HG03039 (cell line): ENCODE results near the gene FTO.

ENCODE experiments used
- ATAC-seq: cut with Tn5 transposase; IDR thresholded peaks from one replicate; pipeline ENCODE4 v1.9.1; 2021; ENCODE audit warnings: mild to moderate bottlenecking, moderate library complexity; ENCODE audit not compliant: unreplicated experiment

The FTO gene

DNA sequence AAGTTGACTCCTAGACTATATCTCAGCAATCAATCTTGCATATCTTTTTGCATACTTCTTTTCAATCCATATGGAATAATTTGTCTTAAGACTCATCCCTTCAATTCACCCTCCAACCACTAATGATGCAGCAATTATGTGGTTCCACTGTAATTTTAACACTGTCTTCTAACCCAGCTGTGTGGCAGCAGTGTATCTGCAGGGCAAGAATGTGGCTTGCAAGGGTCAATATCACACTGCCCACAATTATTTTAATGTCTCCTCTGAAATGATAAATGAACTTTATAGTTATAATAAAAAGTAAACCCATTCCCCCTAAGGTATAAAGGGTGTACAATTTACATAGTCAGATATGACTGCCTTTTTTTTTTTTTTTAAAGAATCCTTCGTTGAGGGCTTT is 48.6 kb downstream of the FTO start:
- no peak for ATAC-seq

DNA sequence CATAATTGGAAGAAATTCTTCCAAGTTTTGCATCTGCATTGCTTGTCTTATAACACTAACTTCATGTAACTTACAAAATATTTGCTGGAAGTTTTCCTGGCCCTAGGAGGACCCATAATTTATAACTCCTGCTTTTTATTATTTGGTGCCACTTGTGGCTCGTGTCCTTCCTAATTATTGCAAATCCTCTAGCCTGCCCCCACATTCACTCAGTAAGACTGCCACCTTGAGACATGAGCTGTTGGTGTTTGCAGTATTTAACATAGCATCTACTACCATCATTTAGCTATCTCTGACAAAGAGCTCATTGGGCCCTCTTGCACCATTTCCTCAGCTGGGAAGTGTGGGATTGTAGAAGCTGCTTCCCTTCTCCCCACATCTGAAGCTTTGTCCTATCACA is 49.5 kb downstream of the FTO start:
- no peak for ATAC-seq

DNA sequence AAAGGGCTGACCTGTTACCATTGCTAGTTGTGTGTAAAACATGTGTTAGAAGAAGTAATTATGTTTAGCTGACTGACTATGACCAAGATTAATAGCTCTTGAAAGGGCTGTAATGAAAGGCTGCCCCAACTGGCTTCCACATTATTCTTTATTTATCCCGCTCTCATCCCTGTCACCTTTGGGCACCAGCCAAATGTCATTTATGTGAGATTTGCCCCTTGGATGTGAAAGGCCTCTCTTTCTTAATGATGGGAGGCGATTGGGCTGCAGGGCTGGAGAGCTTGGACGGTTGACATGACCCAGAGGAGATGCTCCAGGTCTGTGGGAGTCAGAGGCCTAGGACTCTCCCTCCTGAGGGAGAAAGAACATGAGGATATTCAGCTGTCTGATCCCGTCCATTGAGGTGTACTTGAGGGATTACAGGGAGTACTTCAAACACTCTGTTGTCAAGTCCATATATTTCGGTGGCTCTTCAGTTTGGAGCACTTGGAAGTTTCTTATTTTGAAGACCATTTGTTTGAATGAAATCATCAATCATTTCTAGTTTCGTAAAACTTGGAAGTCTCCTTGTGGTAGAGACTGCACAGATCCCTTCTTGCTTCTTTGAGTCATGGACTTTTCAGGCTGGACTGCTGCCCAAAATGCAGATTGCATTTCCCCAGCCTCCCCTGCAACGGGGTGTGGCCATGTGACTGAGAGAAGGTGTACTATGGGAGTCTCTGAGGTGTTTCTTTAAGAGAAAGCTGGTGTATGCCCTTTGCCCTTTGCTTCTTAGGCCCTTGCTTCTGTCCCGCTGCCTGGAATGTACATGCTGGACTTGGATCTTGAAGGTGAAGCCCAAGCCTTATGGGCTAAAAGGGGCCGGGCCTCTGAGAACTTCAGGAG is 51.3 kb downstream of the FTO start:
- ATAC-seq = no peak

GRCh38 chr16:53756275-53756996 is 52.5 kb downstream of the FTO start:
- no peak for ATAC-seq

GRCh38 chr16:53757971-53758609 is 54.1 kb downstream of the FTO start:
- ATAC-seq = no peak

DNA sequence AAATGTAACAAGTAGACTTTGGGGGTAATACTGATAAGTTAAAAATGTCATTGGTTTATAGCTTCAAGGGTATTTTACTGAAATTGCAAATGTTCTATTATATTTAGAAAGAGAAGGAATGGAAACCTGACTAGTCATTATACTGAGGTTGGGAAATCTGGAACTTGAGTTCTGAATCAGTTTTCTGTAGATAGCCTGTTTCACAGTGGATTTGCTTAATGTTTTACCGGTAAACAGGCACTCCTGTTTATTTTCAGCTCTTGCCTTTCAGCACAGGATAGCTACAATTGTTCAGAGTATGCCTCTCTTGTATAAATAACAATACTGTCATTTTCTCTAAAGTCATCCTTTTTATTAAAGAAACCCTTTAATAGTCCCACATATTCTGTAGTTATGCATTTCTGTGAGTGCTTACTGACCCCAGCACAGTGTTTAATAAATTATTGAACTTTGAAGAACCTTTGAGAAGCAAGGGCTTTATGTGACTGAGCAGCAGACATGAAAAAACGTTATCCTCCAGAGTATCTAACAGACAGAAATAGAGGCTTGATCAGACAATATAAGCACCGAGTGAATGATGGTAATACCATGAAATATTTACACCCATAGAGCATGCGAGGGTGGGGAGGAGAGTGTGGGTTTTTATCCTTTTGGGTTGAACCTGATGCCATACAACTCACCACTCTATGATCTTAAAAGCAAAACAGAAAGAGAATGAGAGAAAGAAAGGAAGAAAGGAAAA is 58.2 kb downstream of the FTO start:
- ATAC-seq = no peak

DNA sequence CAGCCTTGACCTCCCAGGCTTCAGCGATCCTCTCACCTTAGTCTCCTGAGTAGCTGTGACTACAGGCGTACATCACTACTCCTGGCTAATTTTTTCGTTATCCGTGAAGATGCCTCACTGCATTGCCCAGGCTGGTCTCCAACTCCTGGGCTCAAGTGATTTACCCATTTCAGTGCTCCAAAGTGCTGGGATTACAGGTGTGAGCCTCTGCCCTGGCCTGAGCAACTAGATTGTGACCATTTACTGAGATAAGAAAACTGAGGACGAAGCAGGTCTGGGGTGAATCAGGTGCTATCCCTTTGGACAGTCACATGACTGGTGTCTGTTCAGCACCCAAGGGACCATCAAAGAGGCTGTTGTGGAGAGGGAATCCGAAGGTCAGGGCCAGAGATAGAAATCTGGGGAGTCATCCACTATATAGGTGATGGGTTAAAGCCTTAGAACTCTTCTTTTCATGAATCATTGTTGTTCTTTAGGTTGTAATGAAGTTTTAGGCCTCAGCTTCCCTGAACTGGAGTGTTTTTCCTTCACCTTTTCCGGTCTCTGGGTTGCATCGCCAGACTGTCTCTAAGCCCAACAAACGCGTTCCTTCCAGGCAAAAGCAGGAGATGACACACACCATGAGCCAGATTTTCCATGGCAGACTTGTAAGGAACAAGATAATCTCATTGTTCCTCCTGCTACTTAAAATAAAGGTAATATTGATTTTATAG is 62.5 kb downstream of the FTO start:
- ATAC-seq = no peak

GRCh38 chr16:53768167-53768566 is 64.2 kb downstream of the FTO start:
- no peak for ATAC-seq

GRCh38 chr16:53768593-53768992 is 64.6 kb downstream of the FTO start:
- no peak for ATAC-seq

- ATAC-seq = no peak
Observed at GRCh38 chr16:53769185-53769584, 65.2 kb downstream of the FTO start.

DNA sequence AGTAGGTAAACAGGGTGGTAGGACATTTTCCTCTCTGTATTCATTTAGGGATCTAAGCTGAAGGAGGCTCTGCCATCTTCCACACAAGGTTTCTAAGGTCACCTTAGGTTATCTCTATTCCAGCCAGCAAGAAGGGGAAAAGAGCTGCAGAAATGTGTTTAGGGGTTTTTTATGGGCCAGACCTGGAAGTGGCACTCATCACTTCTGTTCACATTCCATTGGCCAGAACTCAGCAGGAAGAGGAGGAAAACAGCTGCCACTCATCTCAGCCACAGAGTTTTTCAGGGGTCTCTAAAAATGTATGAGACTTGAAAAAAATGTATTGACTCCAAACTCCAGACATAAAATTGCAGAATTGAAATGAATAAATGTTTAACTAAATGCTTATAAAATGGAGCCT is 65.8 kb downstream of the FTO start:
- no peak for ATAC-seq

GRCh38 chr16:53770641-53771040 is 66.7 kb downstream of the FTO start:
- ATAC-seq = no peak

DNA sequence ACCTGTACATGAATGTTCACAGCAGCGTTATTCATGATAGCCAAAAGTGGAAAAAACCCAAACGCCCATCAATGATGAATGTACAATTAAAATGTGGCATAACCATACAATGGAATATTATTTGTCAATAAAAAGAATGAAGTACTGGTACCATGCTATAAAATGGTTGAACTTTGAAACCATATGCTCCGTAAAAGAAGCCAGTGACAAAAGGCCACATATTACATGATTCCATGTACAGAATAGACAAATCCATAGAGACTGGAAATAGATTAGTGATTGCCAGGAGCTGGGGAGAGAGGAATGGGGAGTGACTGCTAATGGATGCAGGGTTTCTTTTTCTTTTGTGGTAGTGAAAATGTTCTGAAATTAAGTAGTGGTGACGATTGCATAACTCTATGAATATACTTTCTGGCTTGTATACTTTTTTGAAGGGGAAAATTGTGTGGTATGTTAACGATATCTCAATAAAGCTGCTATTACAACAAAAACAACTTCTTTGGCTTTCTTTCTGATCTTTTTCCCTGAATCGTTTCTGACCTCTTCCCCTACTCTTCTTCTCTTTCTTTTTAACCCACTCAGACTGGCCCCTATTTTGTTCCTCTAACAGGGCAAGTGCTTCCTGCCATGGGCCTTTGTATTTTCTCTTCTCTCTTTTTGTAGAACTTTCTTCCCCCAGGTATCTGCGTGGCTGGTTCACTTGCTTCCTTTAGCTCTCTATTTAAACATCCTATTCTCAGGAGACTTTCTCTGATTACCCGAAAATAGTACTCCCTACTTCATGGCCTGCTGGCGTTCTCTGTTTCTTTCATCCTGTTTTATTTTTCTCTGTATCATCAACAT is 67.9 kb downstream of the FTO start:
- ATAC-seq = no peak

DNA sequence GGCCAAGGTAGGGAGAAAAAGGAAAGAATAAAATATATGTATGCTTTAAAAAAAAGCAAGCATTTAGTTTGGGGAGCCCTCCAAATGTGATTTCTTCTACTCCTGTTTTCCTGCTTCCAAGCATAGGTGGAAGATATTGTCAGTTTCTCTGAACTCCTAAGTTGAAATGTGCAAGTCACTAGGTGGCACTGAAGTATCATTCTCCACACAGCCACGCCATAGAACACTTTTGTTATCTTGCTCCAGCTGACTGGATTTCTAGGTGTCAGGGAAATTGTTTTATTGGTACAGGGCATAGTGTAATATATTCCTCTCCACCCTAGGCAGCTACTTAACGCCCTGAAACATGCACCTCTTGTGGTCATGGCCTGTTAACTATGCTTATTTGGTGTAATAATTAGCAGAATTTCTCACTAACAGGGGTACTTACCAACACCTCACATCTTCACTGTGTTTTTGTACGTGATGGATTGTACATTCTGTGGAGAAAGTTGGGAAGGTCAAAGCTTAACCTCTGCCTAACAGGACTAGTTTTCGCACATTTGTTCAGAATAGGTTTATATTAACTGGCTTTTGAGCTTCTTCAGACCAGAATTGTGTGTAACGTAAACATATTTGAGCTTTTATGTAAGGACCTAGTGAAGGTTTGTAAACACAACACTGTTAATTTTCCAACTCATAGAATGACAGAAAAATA is 69.3 kb downstream of the FTO start:
- no peak for ATAC-seq

DNA sequence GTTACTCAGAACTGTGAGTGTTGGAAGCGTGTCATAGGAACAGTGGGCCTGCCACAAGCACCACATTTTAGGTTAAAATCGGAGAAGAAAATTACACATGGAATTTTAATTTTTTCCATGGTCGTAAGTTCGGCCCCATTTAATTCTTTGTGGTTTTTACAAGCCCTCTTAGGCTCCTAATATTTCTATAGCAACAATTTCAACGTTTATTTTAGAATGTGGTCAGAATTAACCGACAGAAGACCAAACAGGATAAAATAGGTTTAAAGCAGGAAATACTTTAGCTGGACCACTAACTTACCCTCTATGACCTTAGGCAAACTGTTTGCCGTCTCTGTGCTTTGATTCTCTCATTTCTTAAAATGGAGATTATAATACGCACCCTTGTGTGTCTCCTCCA is 69.9 kb downstream of the FTO start:
- ATAC-seq = no peak

GRCh38 chr16:53775106-53775820 is 71.3 kb downstream of the FTO start:
- no peak for ATAC-seq

GRCh38 chr16:53775821-53776431 is 72.0 kb downstream of the FTO start:
- ATAC-seq = no peak

DNA sequence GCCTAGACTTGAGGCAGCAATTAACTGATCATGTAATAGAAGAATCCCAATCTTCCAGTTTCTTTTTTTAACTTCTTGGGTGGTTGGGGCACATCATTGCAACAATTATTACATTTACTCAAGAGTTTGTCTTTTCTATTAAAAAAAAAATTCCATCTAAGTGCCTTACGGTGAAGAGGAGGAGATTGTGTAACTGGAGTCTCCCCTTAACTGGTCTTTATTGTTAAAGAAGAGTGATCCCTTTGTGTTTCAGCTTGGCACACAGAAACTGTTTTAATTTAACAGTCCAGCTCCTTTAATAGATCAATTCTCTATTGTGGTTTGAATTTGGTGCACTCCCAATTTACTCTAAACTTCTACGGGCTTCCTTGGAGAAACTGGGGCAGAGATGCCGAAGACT is 75.2 kb downstream of the FTO start:
- no peak for ATAC-seq
